Epithelial cell of proximal tubule (primary cell): ENCODE results near the gene SNX2. TPM values are rescaled to one million over a fixed set of nuclear protein-coding genes. Genes with fewer than 3 reads are reported as not detected.

Experiments
- DNase-seq: peaks from one replicate; pipeline ENCODE4 v3.0.0-alpha.2; 2011; ENCODE audit warnings: low read depth
- H3K4me3 ChIP-seq: 2 replicates; pipeline ENCODE4 v1.5.1; 2011; ENCODE audit warnings: low read depth, mild to moderate bottlenecking, low read length
- total RNA-seq: library from RNA; depleted of rRNA; stranded (reverse); fragments of >200 nt; gene quantifications from 2 replicates; pipeline ENCODE4 v1.2.3, GENCODE V29; 2015
- TF ChIP-seq, protein P1 (sequence below): conservative IDR thresholded peaks from 2 replicates; pipeline ENCODE4 v1.5.1; 2012; ENCODE audit warnings: low read depth, mild to moderate bottlenecking, low read length

SNX2 gene
- total RNA-seq, 1 donor from 2014 or later, result 34.0 TPM

- TF ChIP-seq, protein P1, sequence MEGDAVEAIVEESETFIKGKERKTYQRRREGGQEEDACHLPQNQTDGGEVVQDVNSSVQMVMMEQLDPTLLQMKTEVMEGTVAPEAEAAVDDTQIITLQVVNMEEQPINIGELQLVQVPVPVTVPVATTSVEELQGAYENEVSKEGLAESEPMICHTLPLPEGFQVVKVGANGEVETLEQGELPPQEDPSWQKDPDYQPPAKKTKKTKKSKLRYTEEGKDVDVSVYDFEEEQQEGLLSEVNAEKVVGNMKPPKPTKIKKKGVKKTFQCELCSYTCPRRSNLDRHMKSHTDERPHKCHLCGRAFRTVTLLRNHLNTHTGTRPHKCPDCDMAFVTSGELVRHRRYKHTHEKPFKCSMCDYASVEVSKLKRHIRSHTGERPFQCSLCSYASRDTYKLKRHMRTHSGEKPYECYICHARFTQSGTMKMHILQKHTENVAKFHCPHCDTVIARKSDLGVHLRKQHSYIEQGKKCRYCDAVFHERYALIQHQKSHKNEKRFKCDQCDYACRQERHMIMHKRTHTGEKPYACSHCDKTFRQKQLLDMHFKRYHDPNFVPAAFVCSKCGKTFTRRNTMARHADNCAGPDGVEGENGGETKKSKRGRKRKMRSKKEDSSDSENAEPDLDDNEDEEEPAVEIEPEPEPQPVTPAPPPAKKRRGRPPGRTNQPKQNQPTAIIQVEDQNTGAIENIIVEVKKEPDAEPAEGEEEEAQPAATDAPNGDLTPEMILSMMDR, result no peak
- no peak overlapping the region for H3K4me3 ChIP-seq
- no peak for DNase-seq
Measured at GRCh38 chr5:122741681-122742080, 33.2 kb upstream of the SNX2 start.

GRCh38 chr5:122743261-122743660, 31.6 kb upstream of the SNX2 start:
- TF ChIP-seq, protein P1, result no peak
- DNase-seq, result no peak
- no peak overlapping the region for H3K4me3 ChIP-seq

DNA sequence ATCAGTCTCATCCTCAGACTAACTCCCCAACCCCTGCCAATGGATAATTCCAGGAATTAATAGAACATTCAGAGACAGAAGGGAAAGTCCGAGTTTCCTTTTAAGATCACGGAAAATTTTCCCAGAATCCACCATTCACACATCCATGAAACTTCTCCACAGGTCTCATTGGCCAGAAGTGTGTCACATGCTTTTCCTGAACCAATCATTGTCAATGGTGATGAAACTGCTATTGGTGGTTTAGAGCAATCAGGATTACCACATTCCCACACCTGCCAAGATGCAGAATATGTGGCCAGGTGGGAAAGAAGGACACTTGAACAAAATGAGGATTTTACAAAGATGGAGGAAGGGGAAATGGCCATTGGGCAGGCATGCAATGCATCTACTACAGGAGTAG, 29.3 kb upstream of the SNX2 start:
- TF ChIP-seq, protein P1, result no peak
- no peak overlapping the region for H3K4me3 ChIP-seq
- no peak for DNase-seq

- no peak for DNase-seq
- H3K4me3 ChIP-seq, result no peak overlapping the region
- TF ChIP-seq, protein P1, result no peak
Measured at GRCh38 chr5:122749886-122750285, 25.0 kb upstream of the SNX2 start.

GRCh38 chr5:122751293-122751782, 23.5 kb upstream of the SNX2 start:
- no peak for DNase-seq
- TF ChIP-seq, protein P1, result no peak
- H3K4me3 ChIP-seq, result no peak overlapping the region

DNA sequence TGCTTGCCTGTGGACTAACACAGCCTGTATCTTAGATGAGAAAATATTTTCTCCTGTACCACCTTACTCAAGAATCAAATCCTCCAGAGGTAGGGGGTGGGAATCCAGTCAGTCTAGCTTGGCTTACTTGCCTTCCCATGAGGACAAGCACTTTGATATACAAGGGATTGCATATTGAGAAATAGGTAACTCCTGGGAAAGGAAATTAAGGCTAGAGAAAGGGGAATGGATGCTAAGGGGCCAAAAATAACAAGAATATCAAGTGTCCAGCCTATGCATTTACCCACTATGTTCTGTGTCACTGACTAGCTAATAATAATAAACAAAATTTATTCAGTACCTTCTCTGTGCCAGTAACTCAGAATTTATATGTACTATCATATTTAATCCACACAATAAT, 21.4 kb upstream of the SNX2 start:
- no peak for DNase-seq
- no peak overlapping the region for H3K4me3 ChIP-seq
- TF ChIP-seq, protein P1, result no peak

- no peak for DNase-seq
- no peak overlapping the region for H3K4me3 ChIP-seq
- TF ChIP-seq, protein P1, result no peak
Measured at GRCh38 chr5:122755783-122756182, 19.1 kb upstream of the SNX2 start.
